Central memory CD8-positive, alpha-beta T cell (primary cell): ENCODE data around the gene TSPAN5.

ENCODE experiments used
- ATAC-seq: fragments of 150-1000 bp; cut with Tn5 transposase; replicated peaks from 2 replicates; pipeline ENCODE4 v1.10.0; 2022; ENCODE audit warnings: mild to moderate bottlenecking, moderate FRiP score, moderate number of reproducible peaks; ENCODE audit not compliant: poor library complexity, severe bottlenecking; ENCODE audit errors: extremely low read depth
- DNase-seq, 2 donors: peaks; one replicate each; pipeline ENCODE4 v3.0.0; 2021; ENCODE audit warnings: low spot score in 2 of 2
- H3K27ac Mint-ChIP-seq: one replicate; pipeline ENCODE4 v1.8.0; 2022; ENCODE audit warnings: low read depth, mild to moderate bottlenecking, moderate library complexity, mixed read lengths
- H3K27me3 Mint-ChIP-seq: one replicate; pipeline ENCODE4 v1.8.0; 2022; ENCODE audit warnings: mixed read lengths
- H3K36me3 Mint-ChIP-seq: one replicate; pipeline ENCODE4 v1.8.0; 2022; ENCODE audit warnings: mild to moderate bottlenecking, moderate library complexity, mixed read lengths; ENCODE audit not compliant: insufficient read depth
- H3K4me1 Mint-ChIP-seq: one replicate; pipeline ENCODE4 v1.8.0; 2022; ENCODE audit warnings: mixed read lengths
- H3K4me3 Mint-ChIP-seq: one replicate; pipeline ENCODE4 v1.8.0; 2022; ENCODE audit warnings: mild to moderate bottlenecking, moderate library complexity, mixed read lengths
- H3K9me3 Mint-ChIP-seq: one replicate; pipeline ENCODE4 v1.8.0; 2022; ENCODE audit warnings: mixed read lengths

The TSPAN5 gene

GRCh38 chr4:98619180-98619579 lies 39.2 kb downstream of the TSPAN5 start:
- ATAC-seq = no peak
- H3K27me3 Mint-ChIP-seq = no peaks in the 10 kb centered on the region
- H3K36me3 Mint-ChIP-seq = no peaks in the 10 kb centered on the region
- H3K9me3 Mint-ChIP-seq = no peaks in the 10 kb centered on the region
- H3K4me1 Mint-ChIP-seq = peaks cover 49% of the 10 kb centered on the region
- H3K27ac Mint-ChIP-seq = no peak overlapping the region
- no peak overlapping the region for H3K4me3 Mint-ChIP-seq
- no peak for DNase-seq

- Mint-ChIP-seq H3K27ac (no peak overlapping the region), H3K9me3 (no peaks in the 10 kb centered on the region), H3K36me3 (no peaks in the 10 kb centered on the region), H3K27me3 (no peaks in the 10 kb centered on the region), H3K4me1 (peaks cover 51% of the 10 kb centered on the region), H3K4me3 (no peak overlapping the region)
- ATAC-seq = no peak
- no peak for DNase-seq
Observed at GRCh38 chr4:98618680-98619079, 39.7 kb downstream of the TSPAN5 start.

- DNase-seq (no peak), ATAC-seq (no peak)
- Mint-ChIP-seq H3K36me3 (no peaks in the 10 kb centered on the region), H3K27me3 (no peaks in the 10 kb centered on the region), H3K4me3 (no peak overlapping the region), H3K9me3 (no peaks in the 10 kb centered on the region), H3K27ac (peak overlapping the region; percentile 49), H3K4me1 (peaks cover 59% of the 10 kb centered on the region)
Observed at GRCh38 chr4:98617358-98618047, 40.9 kb downstream of the TSPAN5 start.

DNA sequence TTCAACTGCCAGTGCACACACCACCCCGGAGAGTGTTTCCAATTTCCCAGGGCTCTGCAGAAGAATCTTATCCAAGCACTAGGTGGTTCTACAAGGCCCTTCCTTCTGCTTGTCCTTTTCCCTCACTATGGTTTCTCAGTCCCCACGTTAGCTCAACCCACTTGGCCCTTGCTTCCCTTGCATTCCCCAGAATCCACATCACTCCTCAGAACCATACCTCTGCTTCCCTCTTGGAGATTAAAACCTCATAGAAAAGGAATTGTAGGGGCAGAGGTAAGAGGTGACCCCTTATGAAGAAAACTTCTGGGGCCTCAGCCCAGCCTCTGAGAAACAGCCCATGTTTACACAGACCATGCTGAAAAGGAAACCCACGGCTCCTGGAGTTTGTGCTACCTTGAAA lies 42.4 kb downstream of the TSPAN5 start:
- Mint-ChIP-seq H3K4me3 (no peak overlapping the region), H3K27ac (no peak overlapping the region), H3K4me1 (peaks cover 65% of the 10 kb centered on the region), H3K36me3 (no peaks in the 10 kb centered on the region), H3K9me3 (no peaks in the 10 kb centered on the region), H3K27me3 (no peaks in the 10 kb centered on the region)
- DNase-seq (no peak), ATAC-seq (no peak)

GRCh38 chr4:98614662-98615061 lies 43.7 kb downstream of the TSPAN5 start:
- peaks cover 56% of the 10 kb centered on the region for H3K4me1 Mint-ChIP-seq
- no peaks in the 10 kb centered on the region for H3K36me3 Mint-ChIP-seq
- no peaks in the 10 kb centered on the region for H3K9me3 Mint-ChIP-seq
- H3K4me3 Mint-ChIP-seq = no peak overlapping the region
- H3K27me3 Mint-ChIP-seq = no peaks in the 10 kb centered on the region
- DNase-seq = no peak
- ATAC-seq = no peak
- no peak overlapping the region for H3K27ac Mint-ChIP-seq

GRCh38 chr4:98614094-98614493 lies 44.3 kb downstream of the TSPAN5 start:
- no peaks in the 10 kb centered on the region for H3K9me3 Mint-ChIP-seq
- H3K27ac Mint-ChIP-seq = no peak overlapping the region
- H3K27me3 Mint-ChIP-seq = no peaks in the 10 kb centered on the region
- H3K36me3 Mint-ChIP-seq = no peaks in the 10 kb centered on the region
- DNase-seq (no peak), ATAC-seq (no peak)
- peaks cover 54% of the 10 kb centered on the region for H3K4me1 Mint-ChIP-seq
- no peak overlapping the region for H3K4me3 Mint-ChIP-seq

DNA sequence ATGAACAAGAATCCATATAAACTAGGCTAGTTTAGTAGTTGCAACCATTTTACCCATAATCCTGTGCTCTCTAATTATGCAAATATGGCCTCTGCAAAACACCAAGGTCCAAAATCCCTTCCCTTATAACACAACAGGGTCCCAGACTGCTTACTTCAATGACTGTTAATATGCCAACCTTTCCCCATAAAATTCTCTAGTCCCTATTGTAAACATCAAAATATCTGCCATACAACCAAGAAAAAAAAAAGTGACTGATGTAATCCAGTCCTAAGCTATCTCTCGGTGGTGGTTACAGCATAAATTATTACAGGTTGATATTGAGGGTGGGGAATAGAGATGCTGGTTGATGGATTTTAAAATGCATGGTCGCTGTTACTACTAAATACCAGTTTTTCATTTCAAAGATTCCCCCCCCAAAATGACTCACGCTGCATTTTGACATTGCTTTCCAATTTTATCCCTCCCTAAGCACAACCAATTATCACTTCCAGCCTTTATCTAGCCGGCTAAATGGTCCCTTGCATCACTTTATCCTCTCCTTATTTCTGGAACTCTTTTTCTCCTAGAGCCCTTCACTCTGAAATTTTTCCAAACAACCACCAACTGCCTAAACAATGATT lies 44.8 kb downstream of the TSPAN5 start:
- ATAC-seq (no peak), DNase-seq (no peak)
- Mint-ChIP-seq H3K4me3 (no peak overlapping the region), H3K4me1 (peaks cover 54% of the 10 kb centered on the region), H3K36me3 (no peaks in the 10 kb centered on the region), H3K27me3 (no peaks in the 10 kb centered on the region), H3K9me3 (no peaks in the 10 kb centered on the region), H3K27ac (no peak overlapping the region)

DNA sequence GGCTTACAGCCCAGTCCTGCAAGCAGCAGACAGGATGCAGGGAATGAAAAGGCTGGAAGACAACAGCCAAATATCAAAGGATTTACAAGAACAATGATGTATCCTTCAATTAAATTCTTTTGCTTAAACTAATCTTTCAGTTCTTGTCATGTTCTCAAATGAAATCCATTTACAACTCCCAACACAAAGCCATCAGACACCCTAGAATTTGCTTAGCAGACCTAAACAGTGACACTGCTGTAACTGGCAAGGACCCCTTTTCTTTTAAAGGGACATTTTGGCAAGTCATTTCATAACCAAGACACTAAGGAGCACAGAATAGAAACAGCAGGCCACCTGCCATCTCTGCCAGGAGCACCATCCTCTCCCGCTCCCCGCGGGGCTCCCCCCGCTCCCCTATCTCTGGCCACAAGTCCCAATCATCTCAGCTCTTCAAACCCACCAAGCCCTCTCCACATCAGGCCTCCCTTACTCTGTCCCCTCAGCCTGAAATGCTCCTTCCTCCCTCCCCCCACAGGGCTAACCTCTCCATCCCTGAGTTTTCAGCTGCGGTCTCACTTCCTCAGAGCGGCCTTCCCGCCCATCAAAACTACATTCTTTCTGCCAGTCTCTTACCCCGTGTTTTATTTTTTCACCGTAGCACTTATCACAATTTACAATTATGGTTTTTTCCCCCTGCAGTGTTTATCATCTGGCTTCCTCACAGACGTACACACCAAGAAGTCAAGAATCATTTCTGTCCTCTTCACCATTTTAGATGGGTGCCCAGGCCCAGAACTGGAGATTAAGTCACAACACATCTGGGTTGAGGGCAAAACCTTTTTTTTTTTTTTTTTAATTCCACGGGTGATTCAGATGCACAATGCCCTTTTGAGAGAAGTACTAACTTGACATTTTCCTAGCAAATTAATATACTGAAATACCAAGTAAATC lies 45.8 kb downstream of the TSPAN5 start:
- H3K4me1 Mint-ChIP-seq = peaks cover 50% of the 10 kb centered on the region
- ATAC-seq = no peak
- DNase-seq = no peak
- peaks cover under 1% of the 10 kb centered on the region for H3K36me3 Mint-ChIP-seq
- H3K9me3 Mint-ChIP-seq = no peaks in the 10 kb centered on the region
- H3K4me3 Mint-ChIP-seq = no peak overlapping the region
- H3K27ac Mint-ChIP-seq = no peak overlapping the region
- no peaks in the 10 kb centered on the region for H3K27me3 Mint-ChIP-seq

- DNase-seq (no peak), ATAC-seq (no peak)
- no peaks in the 10 kb centered on the region for H3K9me3 Mint-ChIP-seq
- peaks cover 2% of the 10 kb centered on the region for H3K36me3 Mint-ChIP-seq
- H3K27ac Mint-ChIP-seq = no peak overlapping the region
- no peaks in the 10 kb centered on the region for H3K27me3 Mint-ChIP-seq
- H3K4me1 Mint-ChIP-seq = peaks cover 47% of the 10 kb centered on the region
- no peak overlapping the region for H3K4me3 Mint-ChIP-seq
Observed at GRCh38 chr4:98611677-98612317, 46.6 kb downstream of the TSPAN5 start.

- H3K4me1 Mint-ChIP-seq = peaks cover 44% of the 10 kb centered on the region
- H3K36me3 Mint-ChIP-seq = peaks cover 2% of the 10 kb centered on the region
- DNase-seq (no peak), ATAC-seq (no peak)
- no peak overlapping the region for H3K27ac Mint-ChIP-seq
- no peak overlapping the region for H3K4me3 Mint-ChIP-seq
- no peaks in the 10 kb centered on the region for H3K9me3 Mint-ChIP-seq
- no peaks in the 10 kb centered on the region for H3K27me3 Mint-ChIP-seq
Observed at GRCh38 chr4:98610926-98611676, 47.3 kb downstream of the TSPAN5 start.

GRCh38 chr4:98610431-98610830 lies 48.0 kb downstream of the TSPAN5 start:
- Mint-ChIP-seq H3K4me1 (peaks cover 39% of the 10 kb centered on the region), H3K27ac (no peak overlapping the region), H3K4me3 (no peak overlapping the region), H3K9me3 (no peaks in the 10 kb centered on the region), H3K36me3 (peaks cover 2% of the 10 kb centered on the region), H3K27me3 (no peaks in the 10 kb centered on the region)
- ATAC-seq (no peak), DNase-seq (no peak)

DNA sequence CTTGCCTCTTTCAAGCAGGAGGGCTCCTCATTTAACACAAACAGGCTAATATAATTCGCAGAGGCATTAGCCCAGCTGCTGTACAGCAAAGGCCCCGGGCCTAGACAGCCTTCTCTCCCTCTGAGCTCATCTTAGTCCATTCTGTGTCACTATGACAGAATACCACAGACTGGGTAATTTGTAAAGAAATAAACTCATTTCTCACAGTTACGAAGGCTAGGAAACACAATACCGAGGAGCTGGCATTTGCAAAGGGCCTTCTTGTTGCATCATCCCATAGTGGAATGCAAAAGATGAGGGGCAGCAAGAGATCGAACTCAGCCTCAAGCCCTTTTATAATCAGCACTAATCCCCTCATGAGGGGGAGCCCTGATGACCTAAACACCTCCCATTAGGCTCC lies 48.5 kb downstream of the TSPAN5 start:
- Mint-ChIP-seq H3K9me3 (no peaks in the 10 kb centered on the region), H3K4me3 (no peak overlapping the region), H3K4me1 (peaks cover 39% of the 10 kb centered on the region), H3K27me3 (no peaks in the 10 kb centered on the region), H3K36me3 (peaks cover 2% of the 10 kb centered on the region), H3K27ac (no peak overlapping the region)
- ATAC-seq (no peak), DNase-seq (no peak)
